Right lobe of liver (tissue), 4 donors: Measurements from ENCODE around the gene MTHFD2.

Source experiments
- CTCF ChIP-seq, 4 donors: fragments of 200-600 bp in 3 of 4; fragments of 450-650 bp in 1 of 4; IDR thresholded peaks; one replicate each; pipeline versions ENCODE4 v1.5.1 to v1.8.0; 2016 to 2022; ENCODE audit warnings: antibody characterized with exemption in 4 of 4, mild to moderate bottlenecking in 2 of 4
- POLR2A ChIP-seq: fragments of 450-650 bp; IDR thresholded peaks from one replicate; pipeline ENCODE4 v1.6.1; 2017; ENCODE audit warnings: antibody characterized with exemption, mild to moderate bottlenecking
- donor health status: DM: no; HTN: no; CAD: no.
- donor health status: DM: no; HTN: no; CAD: no.
- donor health status: DM: no; HTN: yes; CAD: no.

DNA sequence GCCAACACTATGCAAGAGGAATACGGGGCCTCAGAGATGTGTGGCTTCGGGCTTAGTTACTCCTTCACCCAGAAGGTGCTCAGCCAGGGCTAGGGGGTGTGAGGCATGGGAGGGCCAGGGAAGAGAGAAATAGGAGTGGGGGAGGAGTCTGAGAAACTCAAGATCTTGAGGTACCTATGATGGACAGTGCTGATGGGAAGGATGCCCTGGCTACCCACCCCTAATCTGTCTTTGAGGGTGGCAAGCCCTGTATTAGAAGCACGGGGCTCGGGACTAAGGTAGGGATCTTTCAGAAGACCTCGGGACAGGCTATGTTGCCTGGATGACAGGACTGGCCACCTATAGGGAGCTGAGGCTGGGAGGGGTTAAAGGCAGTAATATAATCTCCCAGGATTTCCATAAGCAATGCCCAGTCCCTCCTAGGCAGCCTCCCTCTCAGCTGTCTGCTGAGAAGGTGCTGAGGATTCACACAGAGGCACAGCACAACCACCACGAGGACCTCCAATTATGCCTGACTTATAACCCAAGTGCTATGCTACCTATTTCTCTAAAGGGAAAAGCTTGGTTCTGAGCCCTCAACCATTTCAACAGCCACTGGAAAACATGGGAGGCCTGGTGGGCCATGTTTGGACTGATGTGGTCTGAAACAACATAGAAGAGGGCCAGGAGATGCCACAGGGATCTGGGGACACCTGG is 23.3 kb downstream of the MTHFD2 start:
- TF ChIP-seq CTCF (IDR thresholded peaks at IDR 0.05) (no peak), POLR2A (no peak)
